ENCODE measurements around the gene H2AZ1.
A peak's percentile ranks its signal among the peaks of the same experiment; 100 is the strongest.

Gene H2AZ1

DNA sequence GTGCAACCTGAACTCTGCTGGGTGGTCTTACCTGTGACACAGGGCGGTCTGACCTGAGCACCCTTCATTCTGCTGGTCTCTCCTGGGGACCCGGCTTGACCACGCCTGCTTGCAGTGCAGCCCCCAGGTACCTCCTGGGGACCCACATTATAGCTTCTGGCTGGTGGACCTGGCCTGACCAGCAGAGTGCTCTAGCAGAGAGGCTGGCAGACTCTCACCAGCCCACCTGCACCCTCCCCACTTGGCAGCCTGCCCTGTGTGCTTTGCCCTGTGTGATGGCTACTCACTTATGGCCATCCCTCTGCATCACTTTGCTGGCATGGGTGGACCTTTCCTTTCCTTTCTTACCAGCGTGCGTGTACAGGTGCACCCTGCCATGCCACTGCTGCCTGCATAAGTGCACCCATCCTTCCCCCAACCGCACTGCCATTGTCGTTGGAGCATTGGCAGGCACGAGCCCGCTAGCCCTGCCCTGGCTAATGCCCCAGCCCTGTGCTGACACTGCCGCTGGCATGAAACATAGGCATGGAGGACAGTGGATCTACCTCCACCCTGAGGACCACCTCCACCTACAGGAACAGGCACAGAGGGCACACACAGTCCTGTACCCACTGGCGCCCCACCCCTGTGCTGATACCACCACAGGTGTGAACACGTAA is 21.5 kb upstream of the H2AZ1 start:
- H3K4me1 ChIP-seq (ENCODE audit: control insufficient read depth, insufficient read depth, low read length): no peaks in the 10 kb centered on the region
- H3K27ac ChIP-seq (ENCODE audit: extremely low read depth, low read depth, low read length): no peak overlapping the region
- CTCF ChIA-PET: interaction anchor here (0.6 kb wide), 1 partner anchor 421 kb away, joined by 5 read pairs; no protein-coding TSS in a partner anchor
- no peaks in the 10 kb centered on the region for H3K9me3 ChIP-seq (ENCODE audit: control insufficient read depth, insufficient read depth, low read depth, low read length)
- TF ChIP-seq, protein P1, sequence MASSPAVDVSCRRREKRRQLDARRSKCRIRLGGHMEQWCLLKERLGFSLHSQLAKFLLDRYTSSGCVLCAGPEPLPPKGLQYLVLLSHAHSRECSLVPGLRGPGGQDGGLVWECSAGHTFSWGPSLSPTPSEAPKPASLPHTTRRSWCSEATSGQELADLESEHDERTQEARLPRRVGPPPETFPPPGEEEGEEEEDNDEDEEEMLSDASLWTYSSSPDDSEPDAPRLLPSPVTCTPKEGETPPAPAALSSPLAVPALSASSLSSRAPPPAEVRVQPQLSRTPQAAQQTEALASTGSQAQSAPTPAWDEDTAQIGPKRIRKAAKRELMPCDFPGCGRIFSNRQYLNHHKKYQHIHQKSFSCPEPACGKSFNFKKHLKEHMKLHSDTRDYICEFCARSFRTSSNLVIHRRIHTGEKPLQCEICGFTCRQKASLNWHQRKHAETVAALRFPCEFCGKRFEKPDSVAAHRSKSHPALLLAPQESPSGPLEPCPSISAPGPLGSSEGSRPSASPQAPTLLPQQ (tag by site-specific recombination; IDR thresholded peaks at IDR 0.05): no peak
- no peak for TF ChIP-seq ZNF37A (tag by site-specific recombination; IDR thresholded peaks at IDR 0.05)
- no peaks in the 10 kb centered on the region for H3K36me3 ChIP-seq (ENCODE audit: control insufficient read depth in 2 of 2, insufficient read depth in 1 of 2, low read length in 2 of 2)
- POLR2A ChIA-PET: no interaction called here
- no peak overlapping the region for H3K4me3 ChIP-seq (ENCODE audit: low read depth, low read length)

DNA sequence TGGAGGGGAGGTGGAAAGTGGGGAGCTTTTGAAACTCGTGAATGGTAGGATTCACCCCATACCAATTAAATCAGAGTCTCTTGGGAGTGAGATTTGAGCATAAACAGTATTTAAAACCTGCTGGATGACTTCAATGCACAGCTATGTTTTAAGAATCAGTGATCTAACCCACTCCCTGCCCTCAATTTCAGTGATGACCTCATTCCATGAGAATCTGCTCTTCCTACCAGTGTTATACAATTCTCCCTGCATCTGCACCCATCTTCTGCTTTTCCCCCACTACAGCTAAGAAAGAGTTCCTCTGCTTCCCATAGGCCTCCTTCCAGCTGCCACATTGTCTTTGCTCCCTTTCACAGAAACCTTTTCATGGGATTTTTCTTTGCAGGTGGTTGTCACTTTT is 18.3 kb upstream of the H2AZ1 start:
- H3K4me3 ChIP-seq (ENCODE audit: low read depth, low read length): no peak overlapping the region
- ChIA-PET CTCF (interaction anchor here (0.6 kb wide), 1 partner anchor 42 kb away, joined by 4 read pairs; no protein-coding TSS in a partner anchor), POLR2A (interaction anchor here (1.0 to 1.1 kb wide), 3 partner anchors 18 to 21 kb away, joined by 3 to 10 read pairs (median 7); partner anchors contain the start of gene H2AZ1)
- no peaks in the 10 kb centered on the region for H3K4me1 ChIP-seq (ENCODE audit: control insufficient read depth, insufficient read depth, low read length)
- TF ChIP-seq ZNF366 (tag by site-specific recombination; conservative IDR thresholded peaks at IDR 0.05) (peak; percentile 30; the same call in 1 of the 2 replicates), ZNF416 (tag by site-specific recombination; IDR thresholded peaks at IDR 0.05) (no peak), ZNF24 (tag by site-specific recombination; IDR thresholded peaks at IDR 0.05) (no peak), SP3 (tag by site-specific recombination; IDR thresholded peaks at IDR 0.05) (no peak), ZNF184 (tag by site-specific recombination; IDR thresholded peaks at IDR 0.05) (no peak), ZNF830 (tag by site-specific recombination; IDR thresholded peaks at IDR 0.05; ENCODE audit: low read depth) (no peak), SP7 (tag by site-specific recombination; IDR thresholded peaks at IDR 0.05) (0 out of 2 replicates have a peak, but pooled peaks have one; percentile 26), ZXDB (tag by site-specific recombination; IDR thresholded peaks at IDR 0.05) (no peak), ZNF140 (tag by site-specific recombination; IDR thresholded peaks at IDR 0.05) (no peak), ZNF274 (IDR thresholded peaks at IDR 0.05; ENCODE audit: low read length) (no peak), ZNF274 (tag by site-specific recombination; IDR thresholded peaks at IDR 0.05; ENCODE audit: borderline replicate concordance) (no peak)
- TF ChIP-seq, protein P2, sequence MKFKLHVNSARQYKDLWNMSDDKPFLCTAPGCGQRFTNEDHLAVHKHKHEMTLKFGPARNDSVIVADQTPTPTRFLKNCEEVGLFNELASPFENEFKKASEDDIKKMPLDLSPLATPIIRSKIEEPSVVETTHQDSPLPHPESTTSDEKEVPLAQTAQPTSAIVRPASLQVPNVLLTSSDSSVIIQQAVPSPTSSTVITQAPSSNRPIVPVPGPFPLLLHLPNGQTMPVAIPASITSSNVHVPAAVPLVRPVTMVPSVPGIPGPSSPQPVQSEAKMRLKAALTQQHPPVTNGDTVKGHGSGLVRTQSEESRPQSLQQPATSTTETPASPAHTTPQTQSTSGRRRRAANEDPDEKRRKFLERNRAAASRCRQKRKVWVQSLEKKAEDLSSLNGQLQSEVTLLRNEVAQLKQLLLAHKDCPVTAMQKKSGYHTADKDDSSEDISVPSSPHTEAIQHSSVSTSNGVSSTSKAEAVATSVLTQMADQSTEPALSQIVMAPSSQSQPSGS (tag by site-specific recombination; IDR thresholded peaks at IDR 0.05; ENCODE audit: low read depth): 0 out of 2 replicates have a peak, but pooled peaks have one; percentile 41
- TF ChIP-seq, protein P3, sequence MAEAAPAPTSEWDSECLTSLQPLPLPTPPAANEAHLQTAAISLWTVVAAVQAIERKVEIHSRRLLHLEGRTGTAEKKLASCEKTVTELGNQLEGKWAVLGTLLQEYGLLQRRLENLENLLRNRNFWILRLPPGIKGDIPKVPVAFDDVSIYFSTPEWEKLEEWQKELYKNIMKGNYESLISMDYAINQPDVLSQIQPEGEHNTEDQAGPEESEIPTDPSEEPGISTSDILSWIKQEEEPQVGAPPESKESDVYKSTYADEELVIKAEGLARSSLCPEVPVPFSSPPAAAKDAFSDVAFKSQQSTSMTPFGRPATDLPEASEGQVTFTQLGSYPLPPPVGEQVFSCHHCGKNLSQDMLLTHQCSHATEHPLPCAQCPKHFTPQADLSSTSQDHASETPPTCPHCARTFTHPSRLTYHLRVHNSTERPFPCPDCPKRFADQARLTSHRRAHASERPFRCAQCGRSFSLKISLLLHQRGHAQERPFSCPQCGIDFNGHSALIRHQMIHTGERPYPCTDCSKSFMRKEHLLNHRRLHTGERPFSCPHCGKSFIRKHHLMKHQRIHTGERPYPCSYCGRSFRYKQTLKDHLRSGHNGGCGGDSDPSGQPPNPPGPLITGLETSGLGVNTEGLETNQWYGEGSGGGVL (tag by site-specific recombination; IDR thresholded peaks at IDR 0.05): no peak
- TF ChIP-seq, protein P4, sequence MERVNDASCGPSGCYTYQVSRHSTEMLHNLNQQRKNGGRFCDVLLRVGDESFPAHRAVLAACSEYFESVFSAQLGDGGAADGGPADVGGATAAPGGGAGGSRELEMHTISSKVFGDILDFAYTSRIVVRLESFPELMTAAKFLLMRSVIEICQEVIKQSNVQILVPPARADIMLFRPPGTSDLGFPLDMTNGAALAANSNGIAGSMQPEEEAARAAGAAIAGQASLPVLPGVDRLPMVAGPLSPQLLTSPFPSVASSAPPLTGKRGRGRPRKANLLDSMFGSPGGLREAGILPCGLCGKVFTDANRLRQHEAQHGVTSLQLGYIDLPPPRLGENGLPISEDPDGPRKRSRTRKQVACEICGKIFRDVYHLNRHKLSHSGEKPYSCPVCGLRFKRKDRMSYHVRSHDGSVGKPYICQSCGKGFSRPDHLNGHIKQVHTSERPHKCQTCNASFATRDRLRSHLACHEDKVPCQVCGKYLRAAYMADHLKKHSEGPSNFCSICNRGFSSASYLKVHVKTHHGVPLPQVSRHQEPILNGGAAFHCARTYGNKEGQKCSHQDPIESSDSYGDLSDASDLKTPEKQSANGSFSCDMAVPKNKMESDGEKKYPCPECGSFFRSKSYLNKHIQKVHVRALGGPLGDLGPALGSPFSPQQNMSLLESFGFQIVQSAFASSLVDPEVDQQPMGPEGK (tag by site-specific recombination; IDR thresholded peaks at IDR 0.05): no peak
- TF ChIP-seq, protein P5, sequence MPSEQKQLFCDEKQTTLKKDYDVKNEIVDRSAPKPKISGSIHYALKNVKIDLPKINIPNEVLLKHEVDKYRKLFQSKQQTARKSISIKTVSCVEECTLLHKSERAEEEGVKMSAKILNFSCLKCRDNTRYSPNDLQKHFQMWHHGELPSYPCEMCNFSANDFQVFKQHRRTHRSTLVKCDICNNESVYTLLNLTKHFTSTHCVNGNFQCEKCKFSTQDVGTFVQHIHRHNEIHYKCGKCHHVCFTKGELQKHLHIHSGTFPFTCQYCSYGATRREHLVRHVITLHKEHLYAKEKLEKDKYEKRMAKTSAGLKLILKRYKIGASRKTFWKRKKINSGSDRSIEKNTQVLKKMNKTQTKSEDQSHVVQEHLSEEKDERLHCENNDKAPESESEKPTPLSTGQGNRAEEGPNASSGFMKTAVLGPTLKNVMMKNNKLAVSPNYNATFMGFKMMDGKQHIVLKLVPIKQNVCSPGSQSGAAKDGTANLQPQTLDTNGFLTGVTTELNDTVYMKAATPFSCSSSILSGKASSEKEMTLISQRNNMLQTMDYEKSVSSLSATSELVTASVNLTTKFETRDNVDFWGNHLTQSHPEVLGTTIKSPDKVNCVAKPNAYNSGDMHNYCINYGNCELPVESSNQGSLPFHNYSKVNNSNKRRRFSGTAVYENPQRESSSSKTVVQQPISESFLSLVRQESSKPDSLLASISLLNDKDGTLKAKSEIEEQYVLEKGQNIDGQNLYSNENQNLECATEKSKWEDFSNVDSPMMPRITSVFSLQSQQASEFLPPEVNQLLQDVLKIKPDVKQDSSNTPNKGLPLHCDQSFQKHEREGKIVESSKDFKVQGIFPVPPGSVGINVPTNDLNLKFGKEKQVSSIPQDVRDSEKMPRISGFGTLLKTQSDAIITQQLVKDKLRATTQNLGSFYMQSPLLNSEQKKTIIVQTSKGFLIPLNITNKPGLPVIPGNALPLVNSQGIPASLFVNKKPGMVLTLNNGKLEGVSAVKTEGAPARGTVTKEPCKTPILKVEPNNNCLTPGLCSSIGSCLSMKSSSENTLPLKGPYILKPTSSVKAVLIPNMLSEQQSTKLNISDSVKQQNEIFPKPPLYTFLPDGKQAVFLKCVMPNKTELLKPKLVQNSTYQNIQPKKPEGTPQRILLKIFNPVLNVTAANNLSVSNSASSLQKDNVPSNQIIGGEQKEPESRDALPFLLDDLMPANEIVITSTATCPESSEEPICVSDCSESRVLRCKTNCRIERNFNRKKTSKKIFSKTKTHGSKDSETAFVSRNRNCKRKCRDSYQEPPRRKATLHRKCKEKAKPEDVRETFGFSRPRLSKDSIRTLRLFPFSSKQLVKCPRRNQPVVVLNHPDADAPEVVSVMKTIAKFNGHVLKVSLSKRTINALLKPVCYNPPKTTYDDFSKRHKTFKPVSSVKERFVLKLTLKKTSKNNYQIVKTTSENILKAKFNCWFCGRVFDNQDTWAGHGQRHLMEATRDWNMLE (tag by site-specific recombination; conservative IDR thresholded peaks at IDR 0.05; ENCODE audit: low read depth): no peak
- no peak overlapping the region for H3K27ac ChIP-seq (ENCODE audit: extremely low read depth, low read depth, low read length)
- no peaks in the 10 kb centered on the region for H3K9me3 ChIP-seq (ENCODE audit: control insufficient read depth, insufficient read depth, low read depth, low read length)
- H3K36me3 ChIP-seq (ENCODE audit: control insufficient read depth in 2 of 2, insufficient read depth in 1 of 2, low read length in 2 of 2): no peaks in the 10 kb centered on the region
